Endodermal cell (in vitro differentiated cells): Measurements from ENCODE around the gene TF. TPM values are rescaled to one million over a fixed set of nuclear protein-coding genes. Genes with fewer than 3 reads are reported as not detected.

Experiments
- DNase-seq: peaks from one replicate; pipeline ENCODE4 v3.0.0-alpha.2; 2017
- H3K27ac ChIP-seq: 2 replicates; pipeline ENCODE4 v1.5.1; 2013; ENCODE audit warnings: mild to moderate bottlenecking, low read depth, low read length, moderate library complexity
- H3K27me3 ChIP-seq: 2 replicates; pipeline ENCODE4 v1.6.1; 2013; ENCODE audit warnings: mild to moderate bottlenecking, low read length, moderate library complexity; ENCODE audit not compliant: insufficient read depth, control insufficient read depth, poor library complexity, severe bottlenecking
- H3K36me3 ChIP-seq: 2 replicates; pipeline ENCODE4 v1.7.0; 2013; ENCODE audit warnings: mild to moderate bottlenecking, low read length, moderate library complexity; ENCODE audit not compliant: control insufficient read depth, insufficient read depth
- H3K4me1 ChIP-seq: one replicate; pipeline ENCODE4 v1.7.0; 2013; ENCODE audit warnings: low read length; ENCODE audit not compliant: control insufficient read depth, insufficient read depth
- H3K4me3 ChIP-seq: 2 replicates; pipeline ENCODE4 v1.5.1; 2013; ENCODE audit warnings: mild to moderate bottlenecking, low read length, moderate library complexity
- H3K9ac ChIP-seq: 2 replicates; pipeline ENCODE4 v1.6.1; 2013; ENCODE audit warnings: mild to moderate bottlenecking, low read length, moderate library complexity; ENCODE audit not compliant: poor library complexity, severe bottlenecking; ENCODE audit errors: extremely low read depth
- H3K9me3 ChIP-seq: 2 replicates; pipeline ENCODE4 v1.6.1; 2013; ENCODE audit warnings: mild to moderate bottlenecking, low read length, moderate library complexity; ENCODE audit not compliant: control insufficient read depth
- H3K27ac Mint-ChIP-seq: 2 replicates; pipeline ENCODE4 v1.8.0; 2020; ENCODE audit warnings: mixed read lengths
- H3K27me3 Mint-ChIP-seq: 2 replicates; pipeline ENCODE4 v1.8.0; 2021; ENCODE audit warnings: mild to moderate bottlenecking, mixed read lengths; ENCODE audit not compliant: insufficient read depth
- H3K36me3 Mint-ChIP-seq: 2 replicates; pipeline ENCODE4 v1.8.0; 2020; ENCODE audit warnings: low read depth, mixed read lengths
- H3K4me1 Mint-ChIP-seq: 2 replicates; pipeline ENCODE4 v1.8.0; 2020; ENCODE audit warnings: mixed read lengths
- H3K4me3 Mint-ChIP-seq: 2 replicates; pipeline ENCODE4 v1.8.0; 2020; ENCODE audit warnings: mild to moderate bottlenecking, moderate library complexity, mixed read lengths
- H3K9me3 Mint-ChIP-seq: 2 replicates; pipeline ENCODE4 v1.8.0; 2020; ENCODE audit warnings: mild to moderate bottlenecking, mixed read lengths
- CTCF ChIP-seq: fragments of 200-600 bp; sonication (generic); conservative IDR thresholded peaks from 2 replicates; pipeline ENCODE4 v1.5.0; 2021; ENCODE audit warnings: antibody characterized with exemption, mild to moderate bottlenecking
- WGBS, 2 experiments: methylation state at CpG; one replicate each; pipeline versions ENCODE4 v1.1.5 to v1.1.7; 2013; ENCODE audit warnings: missing lambda C conversion rate in 2 of 2, mixed read lengths in 1 of 2; ENCODE audit not compliant: insufficient coverage in 1 of 2, insufficient read length in 1 of 2; 5-methylcytosine and 5-hydroxymethylcytosine counted together
- total RNA-seq, 2 donors: library from RNA; stranded (reverse); fragmentation: NEBNext Ultra II Directional in 1 of 2; extraction: Animal tissue kit (Norgen Biotek cat#: 25700) in 1 of 2; gene quantifications; 2 replicates in 1 of 2; 3 replicates in 1 of 2; pipeline ENCODE4 v1.2.1, GENCODE V29; 2021

Gene TF
- total RNA-seq, 2 donors from 2014 or later, result 0.40 to 3.0 TPM

- H3K9me3 Mint-ChIP-seq, result no peaks in the 10 kb centered on the region
- Histone ChIP-seq H3K4me1 (no peaks in the 10 kb centered on the region), H3K9me3 (no peaks in the 10 kb centered on the region), H3K4me3 (no peak overlapping the region), H3K27me3 (no peaks in the 10 kb centered on the region), H3K9ac (no peak overlapping the region), H3K27ac (no peak overlapping the region), H3K36me3 (no peaks in the 10 kb centered on the region)
- peaks cover 18% of the 10 kb centered on the region for H3K4me1 Mint-ChIP-seq
- H3K27ac Mint-ChIP-seq, result no peak overlapping the region
- DNase-seq, result no peak
- H3K27me3 Mint-ChIP-seq, result peaks cover 1% of the 10 kb centered on the region
- WGBS, 2 experiments, result 91 to 95% methylated on average over 5 to 6 of the region's 6 CpGs
- H3K36me3 Mint-ChIP-seq, result no peaks in the 10 kb centered on the region
- no peak for TF ChIP-seq CTCF
- no peak overlapping the region for H3K4me3 Mint-ChIP-seq
These were observed 11.7 kb downstream of the TF start for GRCh38 chr3:133757701-133758567.

- Mint-ChIP-seq H3K27ac (peak overlapping the region; percentile 11), H3K36me3 (no peaks in the 10 kb centered on the region), H3K27me3 (peaks cover 2% of the 10 kb centered on the region), H3K4me1 (peaks cover 18% of the 10 kb centered on the region), H3K9me3 (no peaks in the 10 kb centered on the region), H3K4me3 (no peak overlapping the region)
- TF ChIP-seq CTCF, result no peak
- WGBS, 2 experiments, result 81 to 100% methylated on average over 1 of the region's 1 CpG
- H3K36me3 ChIP-seq, result no peaks in the 10 kb centered on the region
- no peak overlapping the region for H3K9ac ChIP-seq
- peaks cover 6% of the 10 kb centered on the region for H3K27me3 ChIP-seq
- DNase-seq, result no peak
- H3K9me3 ChIP-seq, result no peaks in the 10 kb centered on the region
- H3K4me3 ChIP-seq, result no peak overlapping the region
- H3K4me1 ChIP-seq, result no peaks in the 10 kb centered on the region
- no peak overlapping the region for H3K27ac ChIP-seq
These were observed 12.4 kb downstream of the TF start for GRCh38 chr3:133758568-133758928.

- Mint-ChIP-seq H3K4me3 (no peak overlapping the region), H3K27ac (peak overlapping the region; percentile 11), H3K36me3 (no peaks in the 10 kb centered on the region), H3K27me3 (peaks cover 2% of the 10 kb centered on the region), H3K9me3 (no peaks in the 10 kb centered on the region), H3K4me1 (peaks cover 18% of the 10 kb centered on the region)
- no peak overlapping the region for H3K4me3 ChIP-seq
- H3K9me3 ChIP-seq, result no peaks in the 10 kb centered on the region
- no peak for TF ChIP-seq CTCF
- no peak overlapping the region for H3K9ac ChIP-seq
- 83 to 86% methylated on average over 7 to 9 of the region's 9 CpGs for WGBS, 2 experiments
- no peaks in the 10 kb centered on the region for H3K36me3 ChIP-seq
- no peak overlapping the region for H3K27ac ChIP-seq
- peaks cover 12% of the 10 kb centered on the region for H3K27me3 ChIP-seq
- DNase-seq, result no peak
- no peaks in the 10 kb centered on the region for H3K4me1 ChIP-seq
These were observed 13.0 kb downstream of the TF start for GRCh38 chr3:133758964-133759739.
